ENCODE results near the gene TNS4.
"Not testable (repeated sequence)": the region's sequence is repeated elsewhere in the genome, so short reads cannot be mapped to it uniquely, and the experiment has no call there.

Gene TNS4, protein sequence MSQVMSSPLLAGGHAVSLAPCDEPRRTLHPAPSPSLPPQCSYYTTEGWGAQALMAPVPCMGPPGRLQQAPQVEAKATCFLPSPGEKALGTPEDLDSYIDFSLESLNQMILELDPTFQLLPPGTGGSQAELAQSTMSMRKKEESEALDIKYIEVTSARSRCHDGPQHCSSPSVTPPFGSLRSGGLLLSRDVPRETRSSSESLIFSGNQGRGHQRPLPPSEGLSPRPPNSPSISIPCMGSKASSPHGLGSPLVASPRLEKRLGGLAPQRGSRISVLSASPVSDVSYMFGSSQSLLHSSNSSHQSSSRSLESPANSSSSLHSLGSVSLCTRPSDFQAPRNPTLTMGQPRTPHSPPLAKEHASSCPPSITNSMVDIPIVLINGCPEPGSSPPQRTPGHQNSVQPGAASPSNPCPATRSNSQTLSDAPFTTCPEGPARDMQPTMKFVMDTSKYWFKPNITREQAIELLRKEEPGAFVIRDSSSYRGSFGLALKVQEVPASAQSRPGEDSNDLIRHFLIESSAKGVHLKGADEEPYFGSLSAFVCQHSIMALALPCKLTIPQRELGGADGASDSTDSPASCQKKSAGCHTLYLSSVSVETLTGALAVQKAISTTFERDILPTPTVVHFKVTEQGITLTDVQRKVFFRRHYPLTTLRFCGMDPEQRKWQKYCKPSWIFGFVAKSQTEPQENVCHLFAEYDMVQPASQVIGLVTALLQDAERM

DNA sequence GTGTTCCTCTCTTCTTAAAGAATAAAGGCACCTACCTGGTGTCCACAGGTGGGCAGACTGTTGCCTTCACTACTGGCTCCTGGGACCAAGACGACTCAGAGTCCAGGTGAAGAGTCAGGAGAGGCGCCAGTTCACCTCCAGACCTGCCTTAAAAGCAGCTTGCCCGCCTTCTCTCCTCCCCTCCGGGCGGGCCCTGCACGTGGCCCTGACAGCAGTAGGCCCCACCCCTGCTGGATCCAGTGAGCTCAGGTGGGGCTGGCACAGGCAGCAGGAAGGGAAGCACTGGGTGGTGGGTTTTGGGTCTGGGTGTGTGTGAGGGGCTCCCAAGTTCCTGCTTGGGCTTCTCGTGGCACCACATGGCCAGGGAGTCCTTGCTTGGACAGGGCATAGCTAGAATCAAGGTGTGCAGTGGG, at the start of gene TNS4:
Gene TNS4, minus strand, starts transcription at position 125 of the 413 bp plus-strand sequence. CDS start 5,198 bp downstream, outside the sequence.
- DNase-seq = no peak

DNA sequence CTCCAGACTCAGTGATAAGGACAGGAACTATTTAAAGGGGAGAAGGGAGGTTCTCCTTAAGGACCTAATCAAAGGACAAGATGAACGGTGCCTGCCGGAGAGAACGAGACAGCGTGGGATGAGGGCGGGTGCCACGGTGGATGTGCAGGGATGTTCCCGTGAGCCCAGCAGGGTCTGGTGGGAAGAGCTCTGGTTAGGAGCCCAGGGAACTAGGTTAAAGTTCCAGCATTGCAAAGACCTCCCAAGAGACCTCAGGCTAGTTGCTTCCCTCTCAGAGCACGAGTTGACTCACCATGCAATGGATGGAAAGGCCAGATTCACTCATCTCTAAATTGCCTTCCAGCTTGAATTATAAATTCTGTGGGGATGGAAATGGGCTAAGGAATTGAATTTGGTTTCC, 49.2 kb upstream of the TNS4 start:
- DNase-seq = peak in 1 of 2 donors; percentile 1

DNA sequence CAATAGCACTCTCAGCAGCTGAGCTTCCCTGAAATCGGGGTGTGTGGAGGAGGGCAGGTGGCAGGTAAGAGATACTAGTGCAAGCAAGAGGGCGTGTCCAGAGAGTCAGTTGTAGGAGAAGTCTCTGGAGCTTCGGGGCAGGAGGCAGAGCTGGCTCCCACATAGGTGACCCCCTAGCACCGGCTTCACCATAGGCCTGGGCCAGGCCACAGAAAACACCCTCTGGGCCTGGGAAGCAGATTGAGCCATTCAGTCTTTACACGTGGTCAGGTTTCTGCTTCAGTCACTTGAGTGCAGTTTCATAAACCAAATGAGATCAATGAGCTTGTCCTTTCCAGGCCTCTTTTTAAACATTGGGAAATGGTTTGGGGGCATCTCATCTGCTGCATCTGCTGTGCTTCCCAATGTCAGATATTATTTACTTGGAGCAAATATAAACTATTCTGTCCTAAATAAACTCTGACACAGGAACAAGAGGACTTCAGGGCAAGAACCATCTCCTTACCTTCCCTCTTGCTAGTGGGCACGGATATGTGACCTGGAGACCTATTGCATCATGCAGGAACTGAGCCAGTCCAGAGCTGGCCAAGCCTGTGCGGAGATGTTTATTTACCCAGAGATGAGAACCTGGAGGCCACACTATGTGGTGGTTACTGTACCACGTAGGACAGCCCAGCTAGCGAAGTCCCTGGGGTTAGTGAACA, 47.7 kb upstream of the TNS4 start:
- peak in 1 of 2 donors; percentile 2 for DNase-seq

- DNase-seq = peak in 1 of 2 donors; percentile 1
Observed at GRCh38 chr17:40548491-40548981, 47.1 kb upstream of the TNS4 start.

GRCh38 chr17:40547785-40548478, 46.5 kb upstream of the TNS4 start:
- DNase-seq = peak in 1 of 2 donors; percentile 1

GRCh38 chr17:40547079-40547784, 45.8 kb upstream of the TNS4 start:
- DNase-seq = peak; percentile 56 to 61

- DNase-seq = not testable (repeated sequence)
Observed at GRCh38 chr17:40546497-40546896, 45.1 kb upstream of the TNS4 start.

DNA sequence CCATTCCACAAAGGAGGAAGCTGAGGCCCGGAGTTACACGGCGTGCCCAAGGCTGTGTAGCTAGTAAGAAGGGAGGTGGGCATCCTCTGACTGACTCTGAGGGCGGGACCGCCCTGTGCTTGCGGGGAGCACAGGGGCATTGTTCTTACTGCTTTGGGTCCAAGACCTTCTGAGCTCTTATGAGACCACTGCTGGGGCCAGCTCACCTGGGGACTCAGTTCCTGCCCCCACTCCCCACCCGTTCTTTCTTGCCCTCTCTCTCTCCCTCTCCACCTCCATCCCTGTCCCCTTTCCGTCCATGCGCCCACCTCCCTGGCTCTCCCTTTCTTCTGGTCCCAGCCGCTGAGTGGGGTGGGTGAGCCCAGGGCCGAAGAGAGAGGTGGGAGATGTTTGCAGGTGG, 44.2 kb upstream of the TNS4 start:
- no peak for DNase-seq

DNA sequence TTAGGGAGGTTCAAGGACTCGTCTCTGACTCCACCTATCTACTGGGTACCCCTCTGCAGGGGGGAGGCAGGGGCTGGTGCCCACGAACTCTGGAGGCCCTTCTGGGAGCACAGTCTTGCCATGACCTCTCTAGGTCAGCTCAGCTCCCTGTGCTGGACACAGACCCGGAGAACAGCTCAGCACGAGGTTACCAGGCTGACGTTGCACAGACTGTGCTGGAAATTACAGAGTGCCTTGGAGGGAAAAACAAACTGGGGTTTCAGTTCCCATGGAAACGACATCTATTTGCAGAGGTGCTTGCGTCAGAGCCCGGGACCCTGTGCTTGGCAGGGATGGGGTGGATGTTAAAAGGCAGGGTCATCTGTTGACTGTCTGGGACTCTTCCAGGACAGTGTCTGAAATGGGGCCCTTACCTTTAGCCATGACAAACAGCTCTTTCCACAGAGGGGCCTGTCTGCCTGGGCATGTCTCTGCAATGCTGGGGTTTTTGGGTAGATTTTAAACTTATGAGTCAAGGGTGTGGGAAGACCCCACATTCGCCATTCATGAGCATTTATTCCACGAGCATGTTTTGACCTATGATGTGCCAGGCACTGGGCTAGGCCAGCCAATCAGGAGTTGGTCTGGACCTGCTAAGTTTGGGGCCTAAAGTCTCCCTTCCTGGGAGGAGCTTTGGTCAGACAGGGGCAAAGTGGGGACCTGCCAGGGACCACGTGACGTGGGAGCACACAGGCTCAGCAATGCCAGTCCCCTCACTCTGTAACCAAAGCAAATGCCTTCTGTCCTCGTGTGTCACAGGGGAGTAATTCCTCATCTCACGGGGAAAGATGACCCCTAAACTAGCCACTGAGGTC, 41.4 kb upstream of the TNS4 start:
- peak in 1 of 2 donors; percentile 38 for DNase-seq

DNA sequence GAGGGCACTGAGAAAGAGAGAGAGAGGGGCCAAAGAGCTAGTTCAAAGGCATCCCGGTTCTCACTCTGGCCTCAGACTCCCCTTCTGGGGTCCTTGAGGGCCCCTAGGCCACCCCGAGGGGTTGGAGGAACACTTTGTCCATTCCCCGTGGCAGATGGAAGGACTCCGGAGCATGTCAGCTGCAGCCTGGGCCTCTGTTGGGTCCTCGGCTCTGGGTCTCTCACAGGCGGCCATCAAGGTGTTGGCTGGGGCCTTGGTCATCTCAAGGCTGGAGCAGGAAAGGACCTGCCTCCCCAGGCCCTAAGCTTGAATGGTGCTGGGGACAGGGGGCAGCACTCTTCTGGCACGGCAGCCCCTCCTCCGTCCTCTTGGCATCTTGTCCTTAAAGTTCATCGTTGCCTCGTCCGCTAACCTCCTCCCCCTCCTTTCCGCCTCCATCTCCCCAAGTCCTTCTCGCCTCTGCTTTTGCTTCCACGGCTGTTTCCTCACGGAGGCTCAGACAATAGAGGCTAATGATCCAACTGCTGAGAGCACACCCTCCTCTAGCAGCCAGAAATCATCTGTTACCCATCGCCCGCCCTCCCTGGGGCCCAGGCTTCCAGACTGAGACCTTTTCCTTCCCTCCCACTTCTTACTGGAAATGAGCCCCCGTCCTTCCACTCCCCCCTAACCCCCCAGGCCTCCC, 40.6 kb upstream of the TNS4 start:
- DNase-seq = no peak

- DNase-seq = peak; percentile 71 to 73
Observed at GRCh38 chr17:40541060-40541872, 39.8 kb upstream of the TNS4 start.

DNA sequence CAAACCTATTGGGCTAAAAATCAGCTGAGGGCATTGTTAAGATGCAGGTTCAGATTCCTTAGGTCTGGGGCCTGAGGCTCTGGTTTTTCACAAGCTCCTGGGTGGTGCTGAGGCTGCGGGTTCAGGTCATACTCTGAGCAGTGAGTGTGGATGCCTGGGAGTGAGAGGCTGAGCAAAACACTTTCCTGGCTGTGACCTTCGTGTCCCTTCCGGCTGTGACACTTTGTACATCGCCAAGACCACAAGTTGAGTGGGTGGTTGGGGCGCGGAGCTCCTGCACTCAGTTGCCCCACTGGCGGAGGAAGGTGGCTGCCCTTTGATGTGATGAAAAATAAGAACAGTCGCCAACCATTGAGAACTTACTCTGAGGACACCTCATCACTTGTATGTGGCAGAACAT, 39.0 kb upstream of the TNS4 start:
- peak; percentile 50 to 60 for DNase-seq

- DNase-seq = no peak
Observed at GRCh38 chr17:40539711-40540411, 38.4 kb upstream of the TNS4 start.

- DNase-seq = no peak
Observed at GRCh38 chr17:40538936-40539705, 37.7 kb upstream of the TNS4 start.

GRCh38 chr17:40538019-40538935, 36.9 kb upstream of the TNS4 start:
- DNase-seq = no peak

GRCh38 chr17:40536295-40537171, 35.1 kb upstream of the TNS4 start:
- no peak for DNase-seq

Data from activated CD4-positive, alpha-beta T cell treated with anti-CD3 and anti-CD28 coated beads for 4 hours (primary cell).